Breast epithelium (tissue), 4 donors: ENCODE measurements around the gene IMP3. TPM values are rescaled to one million over a fixed set of nuclear protein-coding genes. Genes with fewer than 3 reads are reported as not detected.
"Not testable (repeated sequence)": the region's sequence is repeated elsewhere in the genome, so short reads cannot be mapped to it uniquely, and the experiment has no call there.

Source experiments
- DNase-seq, 2 donors: peaks; one replicate each; pipeline ENCODE4 v3.0.0-alpha.2; 2019; ENCODE audit warnings: low spot score in 2 of 2
- H3K27ac ChIP-seq, 2 donors: fragments of 200-600 bp; sonication (generic) in 1 of 2; one replicate each; pipeline ENCODE4 v1.5.1; 2016 to 2019; ENCODE audit warnings: mild to moderate bottlenecking in 1 of 2
- H3K27me3 ChIP-seq, 2 donors: fragments of 200-600 bp; sonication (generic) in 1 of 2; one replicate each; pipeline versions ENCODE4 v1.5.1 to v1.6.0; 2017 to 2019; ENCODE audit warnings: control low read depth in 1 of 2, mild to moderate bottlenecking in 1 of 2
- H3K36me3 ChIP-seq: fragments of 200-600 bp; one replicate; pipeline ENCODE4 v1.5.1; 2019
- H3K4me1 ChIP-seq, 2 donors: fragments of 200-600 bp; sonication (generic); one replicate each; pipeline ENCODE4 v1.5.1; 2016 to 2019; ENCODE audit warnings: control low read depth in 1 of 2
- H3K4me3 ChIP-seq, 3 donors: fragments of 200-600 bp; sonication (generic); 1 replicate in 2 of 3; 2 replicates in 1 of 3; pipeline ENCODE4 v1.5.1; 2016 to 2019; ENCODE audit warnings: mild to moderate bottlenecking in 3 of 3, moderate library complexity in 2 of 3
- H3K9me3 ChIP-seq, 2 donors: fragments of 200-600 bp; sonication (generic) in 1 of 2; one replicate each; pipeline ENCODE4 v1.5.1; 2016 to 2019; ENCODE audit warnings: control low read depth in 1 of 2
- POLR2A ChIP-seq: fragments of 450-650 bp; IDR thresholded peaks from one replicate; pipeline ENCODE4 v1.6.1; 2016; ENCODE audit warnings: antibody characterized with exemption, mild to moderate bottlenecking, moderate library complexity
- POLR2AphosphoS5 ChIP-seq, 3 donors: sonication (generic); formaldehyde crosslinking; IDR thresholded peaks; one replicate each; pipeline ENCODE4 v1.6.1; 2017; ENCODE audit warnings: antibody characterized with exemption in 3 of 3
- intact Hi-C: fragments of 100-400 bp; cut with DNase I; formaldehyde crosslinking; loops from one replicate; pipeline ENCODE4 v1.15.1; 2023; ENCODE audit warnings: low total_unique reads
- total RNA-seq, 3 donors: library from RNA; depleted of rRNA; stranded (reverse); fragments of >200 nt; gene quantifications; one replicate each; pipeline ENCODE4 v1.1.0, GENCODE V29; 2016
- TF ChIP-seq, protein P1 (sequence below), 3 donors: fragments of 450-650 bp; IDR thresholded peaks; one replicate each; pipeline ENCODE4 v1.5.1; 2016 to 2017; ENCODE audit warnings: antibody characterized with exemption in 3 of 3, mild to moderate bottlenecking in 3 of 3, moderate library complexity in 3 of 3

Gene IMP3
- total RNA-seq, 3 donors from 2014 or later, result 144 to 194 (median 175) TPM

DNA sequence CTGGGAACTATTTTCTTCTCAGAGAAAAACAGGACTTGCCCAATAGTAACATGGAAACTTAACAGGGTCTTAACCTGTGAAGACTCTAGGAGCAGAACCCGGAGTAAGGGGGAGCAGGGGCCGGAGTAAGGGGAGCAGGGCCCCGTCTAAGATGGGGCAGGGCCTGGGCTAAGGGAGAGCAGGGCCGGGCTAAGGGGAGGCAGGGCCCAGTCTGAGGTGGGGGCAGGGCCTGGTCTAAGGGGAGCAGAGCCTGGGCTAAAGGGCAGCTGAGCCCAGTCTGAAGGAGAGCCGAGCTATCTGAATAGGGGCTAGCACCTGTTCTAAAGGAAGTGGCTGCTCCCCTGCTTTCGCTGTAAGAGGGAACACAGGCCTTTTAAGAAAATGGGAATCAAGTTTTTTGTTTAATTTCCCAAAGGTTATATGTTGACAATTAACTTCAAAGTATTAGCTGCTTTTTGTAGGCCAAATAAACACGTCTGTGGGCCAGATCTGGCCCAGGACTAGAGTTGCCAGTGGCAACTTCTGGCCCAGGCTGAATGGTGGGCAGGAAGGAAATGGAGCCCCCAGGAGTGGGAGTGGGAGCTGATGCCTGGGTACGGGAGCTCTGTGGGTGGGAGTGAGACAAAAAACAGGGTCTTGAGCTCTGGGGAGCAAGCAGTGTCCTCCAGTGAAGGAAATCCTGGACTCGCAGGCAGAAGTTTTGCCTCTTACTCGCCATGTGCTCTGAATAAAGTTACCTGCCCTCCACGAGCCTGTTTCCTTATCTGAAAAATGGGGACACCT is 40.2 kb upstream of the IMP3 start:
- DNase-seq, result no peak
- Histone ChIP-seq H3K27ac (peak overlapping the region in 1 of 2 donors; percentile 12), H3K27me3 (no peaks in the 10 kb centered on the region), H3K36me3 (no peaks in the 10 kb centered on the region), H3K4me3 (no peak overlapping the region), H3K4me1 (peaks cover 0 to 4% of the 10 kb centered on the region in 2 donors), H3K9me3 (no peaks in the 10 kb centered on the region)
- TF ChIP-seq POLR2A (no peak), POLR2AphosphoS5 (IDR thresholded peaks at IDR 0.05) (no peak)
- intact Hi-C loops, result no loop called here

- H3K4me1 ChIP-seq, H3K4me3 ChIP-seq, H3K27me3 ChIP-seq, intact Hi-C loops, DNase-seq, H3K36me3 ChIP-seq, H3K9me3 ChIP-seq, H3K27ac ChIP-seq: not testable (repeated sequence)
These were observed 38.3 kb upstream of the IMP3 start for GRCh38 chr15:75678324-75678690.

- peaks cover 7 to 13% of the 10 kb centered on the region in 2 donors for H3K4me1 ChIP-seq
- TF ChIP-seq POLR2AphosphoS5 (IDR thresholded peaks at IDR 0.05) (no peak), POLR2A (no peak)
- TF ChIP-seq, protein P1, sequence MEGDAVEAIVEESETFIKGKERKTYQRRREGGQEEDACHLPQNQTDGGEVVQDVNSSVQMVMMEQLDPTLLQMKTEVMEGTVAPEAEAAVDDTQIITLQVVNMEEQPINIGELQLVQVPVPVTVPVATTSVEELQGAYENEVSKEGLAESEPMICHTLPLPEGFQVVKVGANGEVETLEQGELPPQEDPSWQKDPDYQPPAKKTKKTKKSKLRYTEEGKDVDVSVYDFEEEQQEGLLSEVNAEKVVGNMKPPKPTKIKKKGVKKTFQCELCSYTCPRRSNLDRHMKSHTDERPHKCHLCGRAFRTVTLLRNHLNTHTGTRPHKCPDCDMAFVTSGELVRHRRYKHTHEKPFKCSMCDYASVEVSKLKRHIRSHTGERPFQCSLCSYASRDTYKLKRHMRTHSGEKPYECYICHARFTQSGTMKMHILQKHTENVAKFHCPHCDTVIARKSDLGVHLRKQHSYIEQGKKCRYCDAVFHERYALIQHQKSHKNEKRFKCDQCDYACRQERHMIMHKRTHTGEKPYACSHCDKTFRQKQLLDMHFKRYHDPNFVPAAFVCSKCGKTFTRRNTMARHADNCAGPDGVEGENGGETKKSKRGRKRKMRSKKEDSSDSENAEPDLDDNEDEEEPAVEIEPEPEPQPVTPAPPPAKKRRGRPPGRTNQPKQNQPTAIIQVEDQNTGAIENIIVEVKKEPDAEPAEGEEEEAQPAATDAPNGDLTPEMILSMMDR (IDR thresholded peaks at IDR 0.05), result no peak
- no peaks in the 10 kb centered on the region for H3K9me3 ChIP-seq
- H3K4me3 ChIP-seq, result no peak overlapping the region
- peak overlapping the region in 1 of 2 donors; percentile 19 for H3K27ac ChIP-seq
- no peaks in the 10 kb centered on the region for H3K27me3 ChIP-seq
- intact Hi-C loops, result no loop called here
- H3K36me3 ChIP-seq, result no peaks in the 10 kb centered on the region
- DNase-seq, result no peak
These were observed 37.7 kb upstream of the IMP3 start for GRCh38 chr15:75677465-75678323.

DNA sequence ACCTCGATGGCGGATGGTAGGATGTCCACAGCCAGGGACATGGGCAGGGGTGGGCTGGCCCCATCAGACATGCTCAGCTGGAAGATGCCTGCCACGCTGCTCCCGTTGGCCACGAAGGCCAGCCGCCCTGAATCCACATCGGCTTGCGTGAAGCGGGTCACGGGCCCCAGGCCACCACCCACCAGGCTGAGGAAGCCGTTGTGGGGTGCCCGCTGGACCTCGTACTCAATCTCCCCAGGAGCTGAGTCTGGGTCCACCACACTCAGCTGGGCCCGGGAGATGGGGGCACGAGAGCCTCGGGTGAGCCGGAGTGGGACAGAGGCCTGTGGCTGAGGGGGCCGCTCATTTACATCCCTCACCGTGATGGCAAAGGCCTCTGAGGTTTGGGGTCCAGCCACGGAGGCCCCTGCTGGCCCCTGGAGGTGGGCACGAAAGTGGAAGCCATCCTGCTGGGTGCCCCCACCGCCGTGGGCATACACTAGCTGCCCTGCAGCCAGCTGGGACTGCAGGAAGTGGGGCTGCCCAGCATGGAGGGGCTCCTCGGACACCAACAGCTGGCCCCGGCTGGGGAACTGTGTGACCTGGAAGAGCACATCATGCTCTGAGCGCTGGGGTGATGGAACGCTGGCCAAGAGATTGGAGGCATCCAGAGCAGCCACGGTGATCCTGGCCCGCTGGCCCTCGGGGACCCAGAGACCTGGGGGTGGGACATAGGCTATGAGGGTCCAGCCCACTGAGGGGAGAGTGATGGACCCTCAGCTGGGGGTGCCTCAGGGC is 36.9 kb upstream of the IMP3 start:
- H3K4me1 ChIP-seq, result peaks cover 7 to 21% of the 10 kb centered on the region in 2 donors
- H3K27ac ChIP-seq, result peak overlapping the region in 1 of 2 donors; percentile 19
- intact Hi-C loops, result no loop called here
- no peaks in the 10 kb centered on the region for H3K36me3 ChIP-seq
- H3K27me3 ChIP-seq, result no peaks in the 10 kb centered on the region
- DNase-seq, result no peak
- no peaks in the 10 kb centered on the region for H3K9me3 ChIP-seq
- no peak overlapping the region for H3K4me3 ChIP-seq
- TF ChIP-seq POLR2AphosphoS5 (IDR thresholded peaks at IDR 0.05) (no peak), POLR2A (no peak)
- TF ChIP-seq, protein P1 (IDR thresholded peaks at IDR 0.05), result no peak

- Histone ChIP-seq H3K36me3 (no peaks in the 10 kb centered on the region), H3K27ac (peak overlapping the region in 1 of 2 donors; percentile 48)
- intact Hi-C loops, result no loop called here
These were observed 35.8 kb upstream of the IMP3 start for GRCh38 chr15:75675579-75676404.

More at GRCh38 chr15:75675579-75676404, 35.8 kb upstream of the IMP3 start:
- no peak for DNase-seq
- Histone ChIP-seq H3K4me1 (peaks cover 7 to 23% of the 10 kb centered on the region in 2 donors), H3K27me3 (no peaks in the 10 kb centered on the region), H3K9me3 (no peaks in the 10 kb centered on the region), H3K4me3 (no peak overlapping the region)
- TF ChIP-seq POLR2A, result no peak
- no peak for TF ChIP-seq POLR2AphosphoS5 (IDR thresholded peaks at IDR 0.05)
- TF ChIP-seq, protein P1 (IDR thresholded peaks at IDR 0.05), result no peak
